Measurements from ENCODE around the gene XYLT1.

The XYLT1 gene

GRCh38 chr16:17371299-17371698 lies 99.5 kb downstream of the XYLT1 start:
- no peak for DNase-seq

DNA sequence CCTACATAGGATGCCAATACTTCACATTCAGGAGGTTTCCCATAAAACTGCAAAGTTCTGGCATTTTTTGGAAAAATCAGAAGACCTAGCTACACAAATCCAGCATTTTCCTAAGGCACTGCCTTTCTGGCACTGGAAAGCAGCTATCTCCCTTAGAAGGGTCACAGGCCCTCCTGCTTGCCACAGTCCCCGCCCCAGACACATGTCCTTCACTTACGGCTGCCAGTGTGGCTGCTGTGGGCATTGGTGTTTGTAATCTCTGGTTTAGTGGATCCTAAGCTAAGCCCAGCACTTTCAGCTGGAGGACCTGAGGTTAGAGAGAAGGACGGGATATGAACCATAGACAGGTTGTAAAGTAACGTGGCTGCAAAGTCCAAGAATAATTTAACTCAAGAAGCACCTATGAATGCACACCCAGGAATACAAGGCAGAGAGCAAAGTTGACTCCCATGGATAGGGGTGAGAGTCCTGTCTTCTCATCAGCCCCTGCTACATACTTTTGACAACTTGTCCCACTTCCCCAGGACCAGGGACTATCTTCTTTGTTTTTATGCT lies 100.0 kb downstream of the XYLT1 start:
- DNase-seq, result no peak

- DNase-seq, result no peak
Measured at GRCh38 chr16:17370223-17370707, 100.5 kb downstream of the XYLT1 start.

DNA sequence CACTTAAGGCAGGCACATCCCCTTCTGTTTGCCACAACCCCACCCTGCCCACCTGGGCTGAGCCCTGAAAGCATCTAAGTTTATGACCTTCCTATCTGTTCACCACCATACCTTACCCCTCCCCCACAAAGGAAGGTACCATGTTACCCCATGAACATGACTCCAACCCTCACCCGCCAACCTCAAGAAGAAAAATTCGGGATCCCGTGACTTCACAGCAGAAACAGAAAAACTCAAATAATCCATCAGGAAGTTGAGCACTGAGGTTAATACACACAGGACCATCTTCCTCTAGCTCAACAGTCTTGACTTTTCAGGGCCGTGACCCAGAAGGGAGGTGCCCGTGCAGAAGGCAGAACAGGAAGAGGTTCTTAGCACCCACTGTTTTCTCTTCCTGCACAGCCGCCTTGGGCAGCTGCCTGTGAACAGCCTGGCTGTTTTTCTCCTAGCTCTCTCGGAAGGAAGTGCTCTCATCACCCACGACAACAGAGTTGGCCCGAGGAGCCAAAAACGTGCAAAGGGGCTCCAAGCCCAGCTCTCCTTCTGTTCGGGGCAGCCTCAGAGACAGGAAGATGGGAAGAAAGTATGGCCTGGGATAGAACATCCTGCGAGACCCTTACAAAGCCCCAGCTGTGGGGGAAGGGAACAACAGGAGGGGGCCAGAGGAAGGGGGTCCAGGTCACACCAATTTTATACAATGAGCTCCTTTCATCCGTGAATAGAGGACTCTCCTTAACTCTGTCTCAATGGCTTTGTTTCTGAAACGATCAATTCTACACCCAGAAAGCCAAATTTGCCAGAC lies 101.1 kb downstream of the XYLT1 start:
- DNase-seq, result no peak

- DNase-seq, result no peak
Measured at GRCh38 chr16:17368951-17369350, 101.8 kb downstream of the XYLT1 start.

DNA sequence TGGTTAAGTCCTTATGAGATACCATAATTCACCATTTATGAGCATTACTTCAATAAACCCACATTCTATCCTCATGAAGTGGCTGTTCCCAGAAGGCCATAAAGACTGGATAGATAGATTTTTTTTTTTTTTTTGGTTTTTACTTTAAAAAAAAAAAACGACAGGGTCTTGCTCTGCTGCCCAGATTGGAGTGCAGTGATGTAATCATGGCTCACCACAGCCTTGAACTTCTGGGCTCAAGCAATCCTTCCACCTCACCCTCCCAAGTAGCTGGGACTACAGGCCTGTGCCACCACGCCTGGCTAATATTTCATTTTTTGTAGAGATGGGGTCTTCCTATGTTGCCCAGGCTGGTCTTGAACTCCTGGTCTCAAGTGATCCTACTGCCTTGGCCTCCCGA lies 102.3 kb downstream of the XYLT1 start:
- DNase-seq, result no peak

DNA sequence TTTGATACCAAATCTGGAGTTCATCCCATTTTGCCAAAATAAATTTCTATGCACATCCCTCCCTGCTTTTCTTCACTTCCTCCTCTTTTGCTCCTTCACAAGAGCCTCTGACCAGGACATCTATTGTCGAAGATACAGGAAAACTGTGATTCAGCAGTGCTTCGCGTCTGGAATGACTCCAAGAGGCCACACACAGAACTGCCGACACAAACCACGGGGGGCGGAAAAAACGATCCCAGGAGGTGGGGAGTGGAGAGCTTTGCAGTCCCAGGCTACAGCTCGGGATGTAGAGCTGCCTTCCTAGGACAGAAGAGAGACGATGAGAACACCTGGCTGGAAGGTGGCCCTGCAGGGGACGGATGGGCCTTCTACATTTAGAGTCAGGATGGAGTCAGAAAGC lies 102.8 kb downstream of the XYLT1 start:
- peak in 1 of 3 experiments; percentile 6 for DNase-seq

DNA sequence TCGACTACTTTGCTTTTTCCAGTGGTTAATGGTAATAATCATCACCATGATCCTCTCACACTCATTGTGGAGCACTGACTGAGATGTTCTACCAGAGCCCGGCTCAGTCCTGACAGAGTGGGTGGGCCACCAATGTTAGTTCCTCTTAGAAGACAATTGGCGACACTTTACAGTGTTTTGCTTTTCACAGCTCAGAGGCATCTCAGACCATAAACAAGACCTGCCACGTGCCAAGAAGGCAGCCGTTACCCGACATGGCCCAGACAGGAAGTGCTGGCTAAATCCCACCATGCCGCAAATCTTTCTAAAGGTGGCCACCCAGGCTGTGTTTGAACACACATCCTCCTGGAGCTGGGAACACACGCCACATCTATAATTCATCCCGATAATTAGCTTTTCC lies 103.7 kb downstream of the XYLT1 start:
- no peak for DNase-seq

DNA sequence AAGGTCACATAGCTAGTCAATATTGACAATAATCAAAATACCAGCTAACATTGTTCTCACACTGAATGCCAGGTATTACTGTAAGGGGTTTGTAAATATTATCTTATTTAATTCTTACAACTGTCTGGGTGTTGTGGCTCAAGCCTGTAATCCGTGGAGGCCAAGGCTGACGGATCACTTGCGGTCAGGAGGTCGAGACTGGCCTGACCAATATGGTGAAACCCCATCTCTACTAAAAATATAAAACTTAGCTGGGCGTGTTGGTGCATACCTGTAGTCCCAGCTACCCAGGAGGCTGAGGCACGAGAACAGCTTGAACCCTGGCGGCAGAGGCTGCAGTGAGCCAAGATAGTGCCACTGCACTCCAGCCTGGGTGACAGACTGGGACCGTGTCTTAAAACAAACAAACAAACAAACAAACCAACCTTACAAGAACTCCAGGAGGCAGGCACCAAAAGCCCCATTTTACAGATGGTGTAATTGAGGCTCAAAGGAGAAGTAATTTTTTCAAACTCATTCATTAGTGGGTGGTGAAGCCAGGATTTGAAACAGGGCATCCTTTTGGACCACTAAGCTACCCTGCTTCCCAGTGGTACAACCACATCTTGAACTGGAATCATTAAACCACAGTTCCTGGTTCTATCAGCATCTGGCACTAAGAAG lies 104.3 kb downstream of the XYLT1 start:
- DNase-seq, result no peak

GRCh38 chr16:17365591-17366298 lies 105.0 kb downstream of the XYLT1 start:
- DNase-seq, result no peak

GRCh38 chr16:17365211-17365541 lies 105.6 kb downstream of the XYLT1 start:
- DNase-seq, result no peak

- no peak for DNase-seq
Measured at GRCh38 chr16:17364319-17365210, 106.2 kb downstream of the XYLT1 start.

DNA sequence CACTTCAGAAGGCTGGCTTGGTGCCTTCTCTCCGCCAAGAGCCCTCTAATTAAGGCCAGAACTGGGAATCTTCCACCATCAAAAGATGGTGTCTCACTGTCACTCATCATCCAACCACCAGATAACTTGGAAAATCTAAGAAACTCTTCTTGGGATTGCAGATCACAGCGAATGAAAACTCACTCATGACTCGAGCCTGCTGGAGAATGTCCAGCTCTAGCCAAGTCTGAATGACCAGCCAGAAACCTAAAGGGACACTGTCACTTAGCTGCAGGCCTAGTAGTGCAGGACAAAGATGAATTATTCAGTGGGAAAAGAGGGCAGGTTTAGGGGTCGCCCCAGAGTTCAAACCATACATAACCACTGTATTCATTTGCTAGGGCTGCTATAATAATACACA lies 107.8 kb downstream of the XYLT1 start:
- no peak for DNase-seq

DNA sequence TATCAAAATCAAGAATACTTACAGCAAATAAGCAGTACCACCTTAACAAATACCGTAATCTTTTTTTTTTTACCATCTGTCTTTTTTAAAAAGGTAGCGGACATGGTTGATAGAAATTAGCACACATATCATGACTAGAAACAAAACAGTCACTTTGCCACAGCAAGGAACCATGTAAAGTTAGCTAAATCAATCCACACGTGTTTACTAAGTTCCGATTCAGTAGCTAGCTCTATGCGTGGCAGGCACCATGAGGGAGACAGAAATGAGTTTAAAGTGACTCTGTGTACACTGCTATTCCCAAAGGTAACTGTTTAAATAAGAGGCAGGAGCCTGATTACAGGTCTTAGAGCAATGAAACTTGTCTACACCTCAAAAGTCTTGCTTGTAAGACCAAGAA lies 108.6 kb downstream of the XYLT1 start:
- peak in 1 of 3 experiments; percentile 20 for DNase-seq

GRCh38 chr16:17360693-17361122 lies 110.1 kb downstream of the XYLT1 start:
- DNase-seq, result no peak

DNA sequence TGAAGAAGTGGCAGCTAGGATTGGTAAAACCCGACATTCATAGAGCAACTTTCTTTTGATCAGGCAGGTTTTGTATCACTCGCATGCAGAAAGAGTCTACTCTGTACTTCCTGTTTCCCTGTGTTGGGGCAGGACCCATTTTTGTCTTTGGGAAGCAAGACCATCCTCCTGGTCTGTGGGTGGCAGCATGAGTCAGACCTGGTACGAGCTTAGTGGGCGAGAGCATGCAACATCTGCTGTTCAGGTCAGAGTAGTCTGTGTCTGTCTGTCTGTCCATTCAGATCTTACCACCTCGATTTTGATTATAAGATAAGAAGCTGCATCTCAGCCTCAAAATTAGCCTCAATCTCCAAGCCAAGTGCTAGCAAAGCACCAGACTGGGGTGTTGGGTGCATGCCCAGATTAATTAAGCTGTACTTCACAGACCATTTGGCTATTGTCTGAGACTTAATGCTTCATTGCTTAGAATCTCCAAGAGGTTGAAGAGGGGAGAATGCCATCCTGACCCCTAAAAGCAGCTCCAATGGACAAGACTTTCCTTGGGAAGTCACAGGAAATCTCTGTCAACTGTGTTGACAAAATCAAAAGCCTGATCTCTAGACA lies 110.9 kb downstream of the XYLT1 start:
- peak in 2 of 3 experiments; percentile 2 to 26 for DNase-seq

DNA sequence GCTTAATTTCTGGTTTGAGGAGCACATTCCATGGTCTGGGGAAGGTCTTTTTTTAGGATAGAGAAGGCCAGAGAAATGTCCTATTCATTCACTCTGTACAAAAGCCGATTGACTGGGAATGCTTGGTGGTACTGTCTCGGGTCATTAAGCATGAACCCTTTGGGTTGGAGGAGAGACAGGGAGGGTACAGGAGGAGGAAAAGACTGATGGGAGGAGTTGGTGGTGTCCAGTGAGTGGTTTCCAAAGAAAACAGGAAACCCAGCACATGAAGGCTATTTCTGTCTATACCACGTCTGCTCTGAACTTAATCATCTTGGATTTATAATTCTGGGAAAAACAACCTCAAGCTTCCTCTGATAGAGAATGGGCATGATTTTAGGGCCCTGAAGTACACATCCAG lies 111.9 kb downstream of the XYLT1 start:
- DNase-seq, result no peak

DNA sequence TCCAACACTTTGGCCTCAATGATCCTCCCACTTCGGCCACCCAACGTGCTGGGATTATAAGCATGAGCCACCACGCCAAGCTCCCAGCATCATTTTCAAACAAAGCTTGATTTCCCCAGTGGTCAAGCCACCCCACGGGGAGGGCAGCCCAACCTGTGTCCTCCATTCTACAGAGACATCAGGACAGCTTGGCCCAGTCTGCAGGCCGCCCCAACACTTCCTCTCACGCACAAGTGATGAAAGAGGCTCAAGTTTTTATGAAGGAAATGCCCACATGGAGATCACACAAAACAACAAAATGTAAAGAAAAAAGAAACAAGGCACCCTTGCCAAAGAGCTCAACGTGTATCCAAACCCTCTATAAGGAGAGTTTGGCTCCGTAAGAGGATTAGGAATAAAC lies 112.4 kb downstream of the XYLT1 start:
- no peak for DNase-seq

- no peak for DNase-seq
Measured at GRCh38 chr16:17357307-17358062, 113.3 kb downstream of the XYLT1 start.

DNA sequence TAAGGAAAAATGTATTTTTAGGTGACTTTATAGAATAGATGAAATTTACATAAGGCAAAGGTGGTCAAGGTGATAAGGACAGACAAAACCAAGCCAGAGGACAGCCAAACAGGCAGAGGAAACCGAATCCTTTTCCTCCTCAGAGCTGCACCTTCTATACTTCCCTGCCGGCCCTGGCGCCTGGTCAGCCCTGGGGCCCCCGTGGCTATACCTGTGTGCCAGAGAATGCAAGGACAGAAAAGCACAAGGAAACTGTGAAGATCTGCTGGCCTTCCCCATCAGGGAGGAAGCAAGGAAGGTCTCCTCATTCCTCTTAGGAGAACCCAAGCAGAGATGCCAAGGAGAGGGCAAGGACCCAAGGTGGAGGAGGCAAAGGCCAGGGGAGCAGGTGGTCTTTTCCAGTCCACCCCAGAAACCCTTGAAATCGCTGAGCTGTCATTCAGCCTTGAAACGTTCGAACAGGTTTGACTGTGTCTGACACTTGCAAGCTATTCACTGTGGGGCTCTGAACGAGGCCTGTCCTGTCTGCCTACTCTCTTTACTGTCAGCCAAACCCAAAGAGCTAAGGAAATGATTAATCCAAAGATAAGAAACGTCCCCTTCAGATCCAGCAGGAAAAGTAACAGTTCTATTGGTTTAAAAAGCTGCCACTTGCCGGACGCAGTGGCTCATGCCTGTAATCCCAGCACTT lies 114.4 kb downstream of the XYLT1 start:
- DNase-seq, result no peak

- no peak for DNase-seq
Measured at GRCh38 chr16:17354685-17355084, 116.1 kb downstream of the XYLT1 start.

All from NCI-H1417 (cell line).